PFSK-1 (cell line): ENCODE results near the gene CLDN17.

Experiments
- FOXP2 ChIP-seq: optimal IDR thresholded peaks from 2 replicates; pipeline ENCODE3; 2011; ENCODE audit warnings: borderline replicate concordance, control low read depth, inconsistent platforms; ENCODE audit not compliant: insufficient read depth; ENCODE audit errors: extremely low read length, extremely low read depth
- POLR2AphosphoS5 ChIP-seq: IDR thresholded peaks from 2 replicates; pipeline ENCODE4 v1.6.1; 2012; ENCODE audit warnings: low read depth, mild to moderate bottlenecking, control low read depth, low read length, moderate library complexity
- SIN3A ChIP-seq: IDR thresholded peaks from 2 replicates; pipeline ENCODE4 v1.6.1; 2012; ENCODE audit warnings: mild to moderate bottlenecking, low read length, moderate library complexity, borderline replicate concordance; ENCODE audit not compliant: insufficient read depth
- TAF1 ChIP-seq: IDR thresholded peaks from 2 replicates; pipeline ENCODE4 v1.6.1; 2012; ENCODE audit warnings: low read length, control low read depth, borderline replicate concordance; ENCODE audit not compliant: insufficient read depth
- TF ChIP-seq, protein P1 (sequence below), 2 experiments: IDR thresholded peaks; 2 replicates each; pipeline versions ENCODE4 v1.6.1 to v1.8.0; 2011 to 2012; ENCODE audit warnings: low read depth in 2 of 2, low read length in 2 of 2, control low read depth in 1 of 2, inconsistent platforms in 1 of 2, mild to moderate bottlenecking in 1 of 2, moderate library complexity in 1 of 2; ENCODE audit not compliant: insufficient read depth in 1 of 2

CLDN17 gene

DNA sequence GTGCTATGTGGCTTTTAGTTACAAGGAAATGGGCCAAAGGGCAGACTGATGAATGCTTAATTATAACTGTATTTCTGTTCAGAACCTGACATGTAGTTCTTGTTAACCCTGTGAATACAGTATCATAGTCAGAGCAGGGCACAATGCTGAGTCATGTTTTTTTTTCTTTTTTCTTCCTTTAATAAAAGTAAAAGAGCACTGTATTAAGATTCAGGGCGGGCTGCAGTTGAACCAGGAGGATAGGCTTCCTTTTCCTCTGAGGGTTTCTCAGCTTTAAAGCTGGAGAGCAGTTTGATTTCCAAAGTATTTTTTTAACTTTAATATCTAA, 40.6 kb upstream of the CLDN17 start:
- no peak for TF ChIP-seq POLR2AphosphoS5
- no peak for TF ChIP-seq SIN3A
- no peak for TF ChIP-seq FOXP2
- no peak for TF ChIP-seq TAF1

DNA sequence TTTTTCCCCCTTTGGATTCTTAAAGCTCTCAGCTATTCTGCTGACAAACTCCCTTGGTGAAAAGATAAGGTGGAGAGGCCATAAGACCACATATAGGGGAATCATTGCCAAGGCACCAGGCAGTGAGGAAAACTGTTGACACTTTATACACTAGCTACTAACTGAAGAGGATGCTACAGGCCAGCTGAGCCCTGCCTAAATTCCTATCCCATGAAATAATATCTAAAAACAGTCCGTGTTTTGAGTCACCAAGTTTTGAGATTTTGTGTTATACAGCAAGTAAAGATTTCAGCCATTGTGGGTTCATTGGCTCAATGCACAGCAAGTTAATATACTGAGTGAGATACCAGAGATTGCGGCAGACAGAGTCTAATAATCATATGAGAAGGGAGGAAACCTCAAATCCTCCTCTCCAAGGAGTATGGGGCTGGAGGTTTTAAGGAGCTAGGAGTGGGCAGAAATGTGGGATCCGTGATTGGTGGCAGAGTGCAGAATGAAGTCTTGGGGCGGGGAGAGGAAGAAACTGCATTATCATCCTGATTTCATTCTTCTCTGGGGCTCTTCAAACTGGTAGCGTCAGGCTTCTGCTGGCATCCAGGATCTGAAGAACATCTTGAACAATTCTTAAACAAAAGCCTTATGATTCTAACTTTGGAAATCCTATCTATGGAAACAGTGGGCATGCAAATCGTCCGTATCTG, 40.1 kb upstream of the CLDN17 start:
- no peak for TF ChIP-seq FOXP2
- TF ChIP-seq, protein P1, sequence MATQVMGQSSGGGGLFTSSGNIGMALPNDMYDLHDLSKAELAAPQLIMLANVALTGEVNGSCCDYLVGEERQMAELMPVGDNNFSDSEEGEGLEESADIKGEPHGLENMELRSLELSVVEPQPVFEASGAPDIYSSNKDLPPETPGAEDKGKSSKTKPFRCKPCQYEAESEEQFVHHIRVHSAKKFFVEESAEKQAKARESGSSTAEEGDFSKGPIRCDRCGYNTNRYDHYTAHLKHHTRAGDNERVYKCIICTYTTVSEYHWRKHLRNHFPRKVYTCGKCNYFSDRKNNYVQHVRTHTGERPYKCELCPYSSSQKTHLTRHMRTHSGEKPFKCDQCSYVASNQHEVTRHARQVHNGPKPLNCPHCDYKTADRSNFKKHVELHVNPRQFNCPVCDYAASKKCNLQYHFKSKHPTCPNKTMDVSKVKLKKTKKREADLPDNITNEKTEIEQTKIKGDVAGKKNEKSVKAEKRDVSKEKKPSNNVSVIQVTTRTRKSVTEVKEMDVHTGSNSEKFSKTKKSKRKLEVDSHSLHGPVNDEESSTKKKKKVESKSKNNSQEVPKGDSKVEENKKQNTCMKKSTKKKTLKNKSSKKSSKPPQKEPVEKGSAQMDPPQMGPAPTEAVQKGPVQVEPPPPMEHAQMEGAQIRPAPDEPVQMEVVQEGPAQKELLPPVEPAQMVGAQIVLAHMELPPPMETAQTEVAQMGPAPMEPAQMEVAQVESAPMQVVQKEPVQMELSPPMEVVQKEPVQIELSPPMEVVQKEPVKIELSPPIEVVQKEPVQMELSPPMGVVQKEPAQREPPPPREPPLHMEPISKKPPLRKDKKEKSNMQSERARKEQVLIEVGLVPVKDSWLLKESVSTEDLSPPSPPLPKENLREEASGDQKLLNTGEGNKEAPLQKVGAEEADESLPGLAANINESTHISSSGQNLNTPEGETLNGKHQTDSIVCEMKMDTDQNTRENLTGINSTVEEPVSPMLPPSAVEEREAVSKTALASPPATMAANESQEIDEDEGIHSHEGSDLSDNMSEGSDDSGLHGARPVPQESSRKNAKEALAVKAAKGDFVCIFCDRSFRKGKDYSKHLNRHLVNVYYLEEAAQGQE (IDR thresholded peaks at IDR 0.05; ENCODE audit: insufficient read depth in 1 of 2, low read depth in 2 of 2, low read length in 2 of 2), result no peak
- TF ChIP-seq TAF1, result no peak
- no peak for TF ChIP-seq POLR2AphosphoS5
- TF ChIP-seq SIN3A, result no peak

DNA sequence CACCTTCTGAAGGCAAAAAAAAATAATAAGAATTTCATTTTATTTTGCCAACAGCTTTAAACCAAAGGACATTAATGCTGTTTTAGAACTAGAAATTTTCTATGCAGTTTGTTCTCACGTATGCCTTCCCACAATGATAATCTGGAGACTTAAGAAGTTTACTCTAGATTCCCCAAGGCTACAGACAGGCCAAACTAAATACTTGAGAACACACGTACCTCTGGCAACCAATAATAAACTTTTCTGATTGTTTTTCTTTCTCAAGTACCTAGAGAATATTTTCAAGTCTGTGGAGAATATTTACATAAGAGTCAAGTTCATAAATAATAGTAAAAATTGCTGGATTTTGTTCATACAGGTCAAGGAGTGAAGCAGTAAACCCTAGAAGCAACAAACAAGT, 33.4 kb upstream of the CLDN17 start:
- TF ChIP-seq FOXP2 (no peak), TAF1 (no peak), SIN3A (no peak), POLR2AphosphoS5 (no peak)
- TF ChIP-seq, protein P1 (IDR thresholded peaks at IDR 0.05; ENCODE audit: insufficient read depth in 1 of 2, low read depth in 2 of 2, low read length in 2 of 2), result no peak

DNA sequence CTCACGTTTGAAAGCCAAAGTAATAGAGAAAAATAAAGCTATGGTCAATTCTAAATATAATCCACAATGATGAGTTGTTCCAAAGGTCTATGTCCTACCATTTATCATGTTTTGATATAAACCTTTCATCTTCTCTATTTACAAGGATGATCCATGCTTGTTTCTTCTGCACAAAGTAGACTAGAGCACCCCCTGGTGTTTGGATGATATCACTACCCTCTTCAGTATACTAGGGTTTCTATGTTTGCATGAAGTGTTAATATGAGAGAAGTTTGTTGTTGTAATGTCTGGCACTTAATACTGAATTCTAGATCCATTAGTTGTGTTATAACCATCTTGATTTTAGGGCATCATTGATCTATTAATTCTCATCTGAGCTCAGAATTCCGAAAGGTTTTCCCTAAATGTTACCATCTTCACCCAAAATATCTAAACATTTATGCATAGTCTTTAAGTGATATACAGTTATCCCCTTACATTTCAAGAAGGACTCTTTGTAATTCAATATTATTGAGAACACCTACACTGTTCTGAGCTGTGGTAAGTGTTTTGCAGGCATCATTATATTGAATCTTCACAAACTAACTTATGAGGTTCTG, 28.2 kb upstream of the CLDN17 start:
- TF ChIP-seq SIN3A, result no peak
- no peak for TF ChIP-seq FOXP2
- TF ChIP-seq, protein P1 (IDR thresholded peaks at IDR 0.05; ENCODE audit: insufficient read depth in 1 of 2, low read depth in 2 of 2, low read length in 2 of 2), result no peak
- no peak for TF ChIP-seq TAF1
- TF ChIP-seq POLR2AphosphoS5, result no peak

DNA sequence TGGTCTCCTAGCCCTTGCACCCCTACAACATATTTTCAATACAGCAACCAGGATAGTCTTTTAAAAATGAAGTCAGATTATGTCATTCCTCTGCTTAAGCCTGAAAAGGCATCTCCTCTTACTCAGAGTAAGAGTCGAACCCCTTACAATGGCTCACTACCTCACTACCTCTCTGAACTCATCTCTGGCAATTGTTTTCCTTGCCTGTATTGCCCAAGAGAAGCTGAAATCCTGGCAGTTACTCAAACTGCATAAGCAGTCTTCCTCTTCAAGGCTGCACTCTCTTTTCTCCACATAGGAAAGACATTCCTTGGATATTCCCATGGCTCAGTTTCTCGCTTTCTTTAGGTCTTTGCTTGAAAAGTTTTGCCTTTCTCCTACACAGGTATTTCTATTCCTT, 26.6 kb upstream of the CLDN17 start:
- TF ChIP-seq SIN3A (no peak), FOXP2 (no peak), POLR2AphosphoS5 (no peak), TAF1 (no peak)
- TF ChIP-seq, protein P1 (IDR thresholded peaks at IDR 0.05; ENCODE audit: insufficient read depth in 1 of 2, low read depth in 2 of 2, low read length in 2 of 2), result no peak
